OCI-LY7 (cell line): ENCODE results near the gene UCP1.

Experiments
- CTCF ChIP-seq: fragments of 200-600 bp; sonication (generic); conservative IDR thresholded peaks from 2 replicates; pipeline ENCODE4 v1.5.1; 2014; ENCODE audit warnings: mild to moderate bottlenecking, antibody characterized with exemption, low read length, moderate library complexity, mixed read lengths
- EZH2phosphoT487 ChIP-seq: fragments of 200-600 bp; sonication (generic); IDR thresholded peaks from 2 replicates; pipeline ENCODE4 v1.6.1; 2018; ENCODE audit warnings: low read depth, borderline replicate concordance, mild to moderate bottlenecking, mixed run types, antibody characterized with exemption, low read length, moderate library complexity, mixed read lengths

- TF ChIP-seq CTCF: peak; percentile 87
- TF ChIP-seq EZH2phosphoT487: no peak
Observed at GRCh38 chr4:140609548-140610425, 41.0 kb upstream of the UCP1 start.
